ENCODE results near the gene CRTC3. TPM values are rescaled to one million over a fixed set of nuclear protein-coding genes. Genes with fewer than 3 reads are reported as not detected.

Gene CRTC3
- total RNA-seq, 1 experiment from 2014 or later = 25.9 TPM

DNA sequence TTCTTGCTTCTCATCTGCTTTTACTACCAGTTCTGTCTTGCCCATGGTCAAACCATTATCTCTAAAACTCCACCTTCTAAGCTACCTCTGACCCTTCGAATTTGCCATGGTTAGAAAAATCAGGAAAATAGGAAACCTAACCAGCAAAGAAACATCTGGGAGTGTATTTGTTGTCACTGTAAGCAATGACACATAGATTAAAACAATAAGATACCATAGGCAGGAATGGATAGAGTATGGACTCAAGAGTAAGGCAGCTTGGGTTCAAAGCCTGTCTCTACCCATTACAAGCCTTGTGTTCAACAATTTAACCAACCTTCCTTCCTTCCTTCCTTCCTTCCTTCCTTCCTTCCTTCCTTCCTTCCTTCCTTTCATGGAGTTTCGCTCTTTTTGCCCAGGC is 34.9 kb downstream of the CRTC3 start:
- intact Hi-C loops (cut with micrococcal nuclease) = no loop called here
- Mint-ChIP-seq H3K27me3 (ENCODE audit: insufficient read depth, unreplicated experiment) (no peaks in the 10 kb centered on the region), H3K9me3 (ENCODE audit: unreplicated experiment) (no peaks in the 10 kb centered on the region), H3K4me1 (ENCODE audit: insufficient read depth, unreplicated experiment) (peaks cover 27% of the 10 kb centered on the region), H3K36me3 (ENCODE audit: insufficient read depth, unreplicated experiment) (peaks cover 10% of the 10 kb centered on the region), H3K27ac (ENCODE audit: low read depth, unreplicated experiment) (no peak overlapping the region), H3K4me3 (ENCODE audit: unreplicated experiment) (no peak overlapping the region)
- CTCF ChIA-PET = interaction anchor here (1.3 kb wide), 1 partner anchor 321 kb away, joined by 3 read pairs; no protein-coding TSS in a partner anchor
- no TSS peak for BruUV-seq (replicated peaks)
- TF ChIP-seq CTCF (IDR thresholded peaks at IDR 0.05; ENCODE audit: unreplicated experiment) = no peak
- DNase-seq (ENCODE audit: unreplicated experiment) = no peak
- POLR2A ChIA-PET = interaction anchor here (0.7 kb wide), 2 partner anchors 9 to 21 kb away, joined by 3 read pairs; no protein-coding TSS in a partner anchor

DNA sequence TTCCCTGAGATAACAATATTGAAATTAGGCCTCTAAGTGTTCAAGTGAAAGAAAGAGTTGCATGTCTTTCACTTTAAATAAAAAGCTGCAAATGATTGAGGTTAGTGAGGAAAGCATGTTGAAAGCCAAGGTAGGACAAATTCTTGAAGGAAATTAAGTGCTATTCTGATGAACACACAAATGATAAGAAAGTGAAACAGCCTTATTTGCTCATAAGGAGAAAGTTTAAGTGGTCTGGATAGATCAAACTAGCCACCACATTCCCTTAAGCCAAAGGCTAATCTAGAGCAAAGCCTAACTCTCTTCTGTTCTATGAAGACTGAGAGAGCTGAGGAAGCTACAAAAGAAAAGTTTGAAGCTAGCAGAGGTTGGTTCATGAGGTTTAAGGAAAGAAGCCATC is 36.1 kb downstream of the CRTC3 start:
- BruUV-seq (replicated peaks) = no TSS peak
- intact Hi-C loops (cut with micrococcal nuclease) = no loop called here
- Mint-ChIP-seq H3K4me3 (ENCODE audit: unreplicated experiment) (no peak overlapping the region), H3K36me3 (ENCODE audit: insufficient read depth, unreplicated experiment) (peaks cover 5% of the 10 kb centered on the region), H3K27ac (ENCODE audit: low read depth, unreplicated experiment) (no peak overlapping the region), H3K27me3 (ENCODE audit: insufficient read depth, unreplicated experiment) (no peaks in the 10 kb centered on the region), H3K4me1 (ENCODE audit: insufficient read depth, unreplicated experiment) (peaks cover 14% of the 10 kb centered on the region), H3K9me3 (ENCODE audit: unreplicated experiment) (no peaks in the 10 kb centered on the region)
- CTCF ChIA-PET = no interaction called here
- POLR2A ChIA-PET = no interaction called here
- no peak for TF ChIP-seq CTCF (IDR thresholded peaks at IDR 0.05; ENCODE audit: unreplicated experiment)
- DNase-seq (ENCODE audit: unreplicated experiment) = no peak

DNA sequence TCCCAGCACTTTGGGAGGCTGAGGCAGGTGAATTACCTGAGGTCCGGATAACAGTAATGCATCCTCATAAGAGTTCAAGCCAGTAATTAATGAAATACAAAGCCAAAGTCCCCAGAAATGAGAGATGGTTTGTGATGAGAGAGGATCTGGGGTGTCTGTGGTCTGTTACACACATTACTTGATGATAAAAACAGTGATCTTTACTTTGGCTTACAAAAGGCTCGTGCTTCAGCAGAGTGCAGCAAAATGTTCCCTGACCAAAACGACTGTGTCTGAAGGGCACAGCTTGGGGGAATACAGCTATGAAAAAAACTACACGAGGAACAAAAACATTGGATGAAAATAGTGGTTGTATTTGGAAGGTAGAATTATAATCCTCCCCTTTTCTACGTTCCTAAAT is 40.9 kb downstream of the CRTC3 start:
- ChIA-PET CTCF (no interaction called here), POLR2A (no interaction called here)
- Mint-ChIP-seq H3K27me3 (ENCODE audit: insufficient read depth, unreplicated experiment) (no peaks in the 10 kb centered on the region), H3K9me3 (ENCODE audit: unreplicated experiment) (no peaks in the 10 kb centered on the region), H3K36me3 (ENCODE audit: insufficient read depth, unreplicated experiment) (peaks cover 4% of the 10 kb centered on the region), H3K27ac (ENCODE audit: low read depth, unreplicated experiment) (peak overlapping the region; percentile 72), H3K4me1 (ENCODE audit: insufficient read depth, unreplicated experiment) (no peaks in the 10 kb centered on the region), H3K4me3 (ENCODE audit: unreplicated experiment) (no peak overlapping the region)
- TF ChIP-seq CTCF (IDR thresholded peaks at IDR 0.05; ENCODE audit: unreplicated experiment) = no peak
- DNase-seq (ENCODE audit: unreplicated experiment) = no peak
- intact Hi-C loops (cut with micrococcal nuclease) = no loop called here
- BruUV-seq (replicated peaks) = no TSS peak

DNA sequence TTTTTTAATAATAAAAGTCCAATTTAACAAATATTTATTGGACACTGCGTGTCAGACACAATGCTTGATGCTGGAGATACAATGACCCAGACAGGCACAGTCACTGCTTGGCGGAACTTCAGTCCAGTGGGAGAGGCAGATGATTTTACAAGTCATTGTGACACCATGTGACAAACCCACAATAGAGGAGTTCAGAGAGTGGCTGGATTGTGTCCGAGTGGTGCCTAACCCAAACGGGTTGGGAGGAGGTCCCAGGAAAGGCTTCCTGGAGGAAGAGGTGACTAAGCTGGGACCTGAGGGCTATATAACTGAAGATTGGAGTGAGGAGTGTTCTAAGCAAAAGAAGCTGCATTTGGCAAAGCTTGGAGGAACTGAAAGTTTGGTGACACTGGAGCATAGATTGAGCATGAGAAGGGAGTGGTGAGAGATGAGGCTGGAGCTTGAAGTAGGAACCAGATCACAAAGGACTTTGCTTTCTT is 41.4 kb downstream of the CRTC3 start:
- Mint-ChIP-seq H3K27me3 (ENCODE audit: insufficient read depth, unreplicated experiment) (no peaks in the 10 kb centered on the region), H3K36me3 (ENCODE audit: insufficient read depth, unreplicated experiment) (peaks cover 4% of the 10 kb centered on the region), H3K9me3 (ENCODE audit: unreplicated experiment) (no peaks in the 10 kb centered on the region), H3K4me1 (ENCODE audit: insufficient read depth, unreplicated experiment) (no peaks in the 10 kb centered on the region), H3K27ac (ENCODE audit: low read depth, unreplicated experiment) (no peak overlapping the region), H3K4me3 (ENCODE audit: unreplicated experiment) (no peak overlapping the region)
- BruUV-seq (replicated peaks) = no TSS peak
- DNase-seq (ENCODE audit: unreplicated experiment) = peak; percentile 51
- POLR2A ChIA-PET = no interaction called here
- intact Hi-C loops (cut with micrococcal nuclease) = no loop called here
- CTCF ChIA-PET = no interaction called here
- TF ChIP-seq CTCF (IDR thresholded peaks at IDR 0.05; ENCODE audit: unreplicated experiment) = no peak
